ENCODE data around the gene CCDC34.

The CCDC34 gene, protein sequence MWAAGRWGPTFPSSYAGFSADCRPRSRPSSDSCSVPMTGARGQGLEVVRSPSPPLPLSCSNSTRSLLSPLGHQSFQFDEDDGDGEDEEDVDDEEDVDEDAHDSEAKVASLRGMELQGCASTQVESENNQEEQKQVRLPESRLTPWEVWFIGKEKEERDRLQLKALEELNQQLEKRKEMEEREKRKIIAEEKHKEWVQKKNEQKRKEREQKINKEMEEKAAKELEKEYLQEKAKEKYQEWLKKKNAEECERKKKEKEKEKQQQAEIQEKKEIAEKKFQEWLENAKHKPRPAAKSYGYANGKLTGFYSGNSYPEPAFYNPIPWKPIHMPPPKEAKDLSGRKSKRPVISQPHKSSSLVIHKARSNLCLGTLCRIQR

DNA sequence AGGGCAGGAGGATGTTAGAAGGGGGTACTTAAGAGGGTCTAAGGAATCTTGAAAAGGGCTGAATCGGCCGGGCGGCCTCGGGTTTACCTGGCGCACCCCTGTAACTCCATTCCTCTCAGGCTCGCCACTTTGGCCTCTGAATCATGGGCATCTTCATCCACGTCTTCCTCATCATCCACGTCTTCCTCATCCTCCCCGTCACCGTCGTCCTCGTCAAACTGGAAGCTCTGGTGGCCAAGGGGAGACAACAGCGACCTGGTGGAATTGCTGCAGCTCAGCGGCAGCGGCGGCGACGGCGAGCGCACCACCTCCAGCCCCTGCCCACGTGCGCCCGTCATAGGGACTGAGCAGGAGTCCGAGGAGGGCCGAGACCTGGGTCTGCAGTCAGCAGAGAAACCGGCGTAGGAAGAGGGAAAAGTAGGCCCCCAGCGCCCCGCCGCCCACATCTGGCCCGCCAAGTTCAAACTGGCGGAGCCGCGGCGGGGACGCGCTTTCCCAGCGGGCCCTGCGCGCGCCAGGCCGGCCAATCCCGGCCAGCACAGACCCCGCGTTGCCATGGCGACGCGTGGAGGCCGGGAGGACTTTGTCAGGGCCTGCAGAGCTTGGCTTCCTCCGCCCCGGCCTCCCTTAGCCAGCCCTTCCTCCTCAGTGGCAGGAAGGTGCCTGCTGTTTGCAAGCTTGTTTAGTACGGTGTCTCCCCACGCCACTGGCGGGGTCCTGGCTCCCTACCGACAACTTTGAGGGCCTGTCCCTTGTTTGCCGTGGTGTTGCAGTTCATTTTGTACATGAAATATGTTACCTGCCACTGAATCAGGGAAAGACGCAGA, at the start of gene CCDC34:
Gene CCDC34, minus strand, starts transcription at position 467 of the 827 bp plus-strand sequence. Its CDS starts 21 bp downstream, at position 446.
- peak within 1 kb of the TSS in 19 of 21 experiments; percentile 22 to 86 (median 65) for H3K27ac ChIP-seq
- H3K4me3 ChIP-seq = peak within 1 kb of the TSS; percentile 56 to 88 (median 76)

DNA sequence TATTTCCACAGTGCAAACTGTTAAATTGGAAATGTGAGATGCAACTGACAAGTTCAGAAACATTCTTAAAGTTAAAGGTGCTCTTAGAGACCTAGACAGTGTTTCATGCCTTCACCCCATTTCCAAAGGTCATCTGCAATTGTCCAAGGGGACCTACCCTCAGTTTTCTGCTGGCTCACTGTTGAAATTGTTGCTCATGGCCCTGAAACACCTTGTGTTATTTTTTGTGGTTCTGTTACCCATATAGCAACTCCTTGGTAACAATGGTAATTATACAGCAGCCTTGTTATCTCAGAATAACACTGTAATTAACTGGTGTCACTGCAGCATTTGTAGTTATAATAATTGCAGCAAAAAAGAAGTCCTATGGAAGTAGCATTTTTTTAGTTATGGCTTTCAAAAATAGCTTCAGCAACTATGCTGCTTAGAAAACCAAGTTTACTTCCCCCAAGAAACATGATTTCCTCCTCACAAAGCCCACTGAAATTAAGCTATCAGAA, 49.2 kb upstream of the CCDC34 start:
- Histone ChIP-seq H3K4me3 (no peak overlapping the region), H3K27ac (no peak overlapping the region)

DNA sequence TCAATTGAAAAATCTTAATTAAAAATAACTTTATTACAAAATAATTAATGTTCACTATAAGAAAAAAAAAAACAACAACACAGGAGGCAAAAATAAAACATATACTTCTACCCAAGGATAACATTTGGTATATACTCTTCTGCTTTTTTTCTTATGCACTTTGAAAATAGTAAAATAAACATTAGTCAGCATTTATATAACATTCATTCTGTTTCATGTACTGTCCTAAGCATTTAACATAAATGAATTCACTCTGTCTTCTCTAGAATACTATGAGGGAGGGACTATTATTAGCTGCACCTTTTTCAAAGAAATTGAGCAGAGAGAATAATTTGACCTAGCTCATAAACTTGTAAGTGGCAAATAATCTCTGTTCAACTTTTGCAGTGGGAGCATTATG, 48.3 kb upstream of the CCDC34 start:
- no peak overlapping the region for H3K27ac ChIP-seq
- no peak overlapping the region for H3K4me3 ChIP-seq

- Histone ChIP-seq H3K4me3 (no peak overlapping the region), H3K27ac (no peak overlapping the region)
Observed at GRCh38 chr11:27410272-27410671, 47.3 kb upstream of the CCDC34 start.

- Histone ChIP-seq H3K4me3 (no peak overlapping the region), H3K27ac (no peak overlapping the region)
Observed at GRCh38 chr11:27409742-27410141, 46.7 kb upstream of the CCDC34 start.

DNA sequence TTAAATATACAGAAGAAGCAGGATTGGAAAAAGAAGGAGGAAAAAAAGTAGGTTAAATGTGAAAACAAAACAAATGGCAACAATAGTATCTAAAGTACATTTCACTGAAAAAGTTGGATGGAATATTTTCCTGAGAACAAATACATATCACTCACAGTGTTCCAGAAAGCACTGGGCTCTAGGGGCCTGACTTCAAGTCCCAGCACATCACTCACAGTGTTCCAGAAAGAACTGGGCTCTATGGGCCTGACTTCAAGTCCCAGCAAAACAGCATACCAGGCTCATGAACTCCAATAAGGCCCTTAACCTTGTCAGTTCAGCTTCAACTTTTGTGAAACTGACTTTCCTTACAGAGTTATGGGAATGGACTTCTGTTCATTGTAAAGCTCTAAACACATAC, 46.0 kb upstream of the CCDC34 start:
- Histone ChIP-seq H3K27ac (peak overlapping the region in 2 of 21 experiments; percentile 17 to 51), H3K4me3 (no peak overlapping the region)

DNA sequence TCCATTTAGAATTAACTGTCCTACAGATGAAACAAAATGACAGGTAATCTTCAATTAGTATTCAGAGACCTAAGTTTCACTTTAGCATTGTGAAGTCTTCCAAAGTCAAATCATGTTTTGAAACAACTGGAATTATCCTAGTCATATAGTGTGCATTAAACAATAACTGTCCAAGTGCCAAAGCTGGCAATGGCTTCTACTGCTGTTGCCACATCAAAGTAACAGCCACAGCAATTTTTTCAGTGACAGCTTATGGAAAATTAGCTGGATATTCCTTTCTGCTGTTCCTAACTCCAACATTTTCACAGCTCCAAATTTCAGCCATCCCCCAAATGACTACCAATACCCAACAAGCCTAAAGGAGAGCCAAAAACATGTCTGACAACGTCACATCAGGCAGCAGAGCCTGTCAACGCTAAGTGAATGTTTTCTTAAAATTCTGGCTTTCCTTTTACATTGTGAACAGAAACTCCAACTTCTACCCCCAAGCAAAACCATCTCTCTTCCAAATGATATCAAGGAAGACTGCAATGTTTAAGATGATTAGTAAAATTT, 45.3 kb upstream of the CCDC34 start:
- Histone ChIP-seq H3K27ac (peak overlapping the region in 4 of 21 experiments; percentile 2 to 51 (median 22)), H3K4me3 (no peak overlapping the region)

DNA sequence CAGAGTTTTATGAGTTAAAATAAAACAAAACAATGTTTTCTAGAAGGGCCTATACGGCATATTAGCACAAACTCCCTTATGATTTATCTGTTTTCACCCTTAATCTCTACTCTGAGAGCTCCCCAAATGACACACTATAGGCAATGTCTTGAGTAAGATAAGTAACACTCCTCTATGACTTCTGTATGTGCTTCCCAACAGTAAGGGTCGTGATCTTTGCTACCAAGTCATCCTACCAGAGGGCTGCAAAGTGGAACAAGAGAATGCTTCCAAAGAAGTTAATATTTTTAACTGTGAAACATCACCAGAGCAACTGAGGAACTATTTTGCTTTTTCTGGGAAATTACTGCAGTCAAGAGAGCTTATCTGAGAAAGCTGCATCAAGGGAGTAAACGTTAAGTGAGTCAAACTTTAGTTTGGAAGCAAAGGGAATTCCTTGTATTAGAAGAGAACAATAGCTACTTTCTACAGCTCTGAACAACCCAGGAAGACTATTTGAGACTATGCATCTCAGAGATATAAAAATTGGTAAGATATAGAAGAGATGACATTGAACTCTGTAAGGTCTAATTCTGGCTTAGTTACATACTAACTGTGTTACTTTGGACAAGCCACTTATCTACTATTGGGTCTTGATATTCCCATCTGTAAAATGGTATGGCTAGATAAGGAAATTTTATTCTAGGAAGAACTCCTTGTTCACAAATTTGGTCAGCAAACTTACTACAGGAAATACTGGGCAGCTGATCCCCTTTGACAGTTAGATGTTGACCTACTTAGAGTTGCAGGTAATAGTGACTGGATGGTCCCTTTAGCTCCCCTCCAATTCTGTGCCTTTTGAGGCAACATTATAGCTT, 43.7 kb upstream of the CCDC34 start:
- H3K27ac ChIP-seq = peak overlapping the region in 1 of 21 experiments; percentile 32
- H3K4me3 ChIP-seq = no peak overlapping the region

DNA sequence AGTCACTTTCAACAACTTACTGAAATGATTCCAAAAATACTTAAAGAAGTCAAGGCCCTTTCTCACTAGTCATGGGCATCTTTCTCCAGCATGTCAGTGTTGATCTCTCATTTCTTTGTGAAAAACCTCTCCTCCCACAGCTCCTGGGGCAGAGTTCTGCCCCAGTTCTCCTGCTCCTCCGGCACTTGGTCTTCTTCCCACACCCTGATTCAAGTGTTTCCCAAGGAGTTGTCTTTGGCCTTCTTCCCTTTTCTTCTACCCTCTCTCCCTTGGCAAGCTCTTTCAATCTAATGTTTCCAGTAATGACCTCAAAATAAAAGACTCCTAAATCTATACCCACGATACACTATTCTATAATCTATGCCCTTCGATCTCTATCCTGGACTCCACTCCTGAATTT, 42.1 kb upstream of the CCDC34 start:
- peak overlapping the region in 3 of 21 experiments; percentile 32 to 50 (median 37) for H3K27ac ChIP-seq

GRCh38 chr11:27404427-27404826, 41.4 kb upstream of the CCDC34 start:
- no peak overlapping the region for H3K4me3 ChIP-seq
- peak overlapping the region in 3 of 21 experiments; percentile 14 to 50 (median 37) for H3K27ac ChIP-seq

More for the DNA sequence above, 42.1 kb upstream of the CCDC34 start:
- H3K4me3 ChIP-seq = no peak overlapping the region

DNA sequence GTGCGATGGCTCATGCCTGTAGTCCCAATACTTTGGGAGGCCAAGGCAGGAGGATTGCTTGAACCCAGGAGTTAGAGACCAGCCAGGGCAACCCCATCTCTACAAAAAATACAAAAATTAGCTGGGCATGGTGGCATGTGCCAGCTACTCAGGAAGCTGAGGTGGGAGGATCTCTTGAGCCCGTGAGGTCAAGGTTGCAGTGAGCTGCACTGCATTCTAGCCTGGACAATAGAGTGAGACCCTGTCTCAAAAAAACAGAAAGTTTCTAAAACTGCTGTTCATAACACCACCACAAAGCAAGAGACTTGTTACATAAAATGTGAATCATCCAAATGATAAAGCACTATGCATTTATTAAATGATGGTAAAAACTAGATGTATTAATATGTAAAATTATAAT, 40.2 kb upstream of the CCDC34 start:
- peak overlapping the region in 1 of 21 experiments; percentile 15 for H3K27ac ChIP-seq
- H3K4me3 ChIP-seq = no peak overlapping the region

- H3K4me3 ChIP-seq = no peak overlapping the region
- H3K27ac ChIP-seq = peak overlapping the region in 1 of 21 experiments; percentile 15
Observed at GRCh38 chr11:27402450-27402849, 39.4 kb upstream of the CCDC34 start.

GRCh38 chr11:27401833-27402316, 38.9 kb upstream of the CCDC34 start:
- Histone ChIP-seq H3K27ac (no peak overlapping the region), H3K4me3 (no peak overlapping the region)

GRCh38 chr11:27401280-27401832, 38.3 kb upstream of the CCDC34 start:
- H3K27ac ChIP-seq = no peak overlapping the region
- H3K4me3 ChIP-seq = no peak overlapping the region

DNA sequence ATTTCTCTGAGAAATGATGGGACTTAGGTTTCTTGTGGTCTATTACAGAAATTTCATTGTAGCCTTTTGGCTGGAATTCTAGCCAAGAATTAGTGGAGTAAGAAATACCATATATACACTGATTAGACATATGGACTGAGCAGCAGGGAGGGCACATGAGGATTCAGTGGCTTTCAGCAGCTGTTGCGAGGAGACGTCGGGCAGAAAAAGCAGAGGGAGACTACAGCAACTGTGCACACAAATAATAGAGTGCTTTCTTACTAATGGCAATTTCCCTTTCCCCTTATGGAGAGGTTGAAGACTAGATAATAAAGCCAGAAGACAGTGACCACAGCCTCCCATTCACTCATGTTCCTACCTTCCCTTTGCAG, 35.4 kb upstream of the CCDC34 start:
- Histone ChIP-seq H3K4me3 (no peak overlapping the region), H3K27ac (peak overlapping the region in 1 of 21 experiments; percentile 13)

GRCh38 chr11:27397624-27398399, 34.8 kb upstream of the CCDC34 start:
- no peak overlapping the region for H3K4me3 ChIP-seq
- peak overlapping the region in 2 of 21 experiments; percentile 22 to 61 for H3K27ac ChIP-seq

DNA sequence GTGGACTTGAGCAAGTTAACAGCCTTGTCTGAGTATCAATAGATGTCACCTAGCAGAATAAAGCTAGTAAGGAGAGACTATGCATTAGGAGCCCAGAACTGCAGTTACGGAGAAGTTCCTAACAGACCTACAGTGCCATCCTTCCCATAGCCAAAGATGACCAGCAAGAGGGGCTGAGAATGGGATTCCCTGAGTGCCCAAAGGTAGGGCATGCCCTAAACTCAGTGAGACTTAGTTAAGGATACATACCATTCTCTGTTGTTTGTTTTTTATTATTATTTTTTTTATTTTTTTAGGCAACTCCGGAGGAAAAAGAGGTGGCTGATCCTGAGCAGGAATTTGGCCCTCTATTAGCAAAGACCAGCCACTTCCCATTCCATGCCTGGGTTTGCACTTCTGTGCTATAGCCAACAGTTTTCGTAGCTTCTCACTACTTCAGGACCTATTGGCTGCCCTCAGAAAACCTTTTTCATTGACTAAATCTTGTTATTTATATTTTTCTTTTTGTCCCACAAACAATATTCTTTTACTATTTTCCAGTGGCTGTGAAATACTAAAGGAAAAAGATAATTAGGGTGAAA, 33.3 kb upstream of the CCDC34 start:
- Histone ChIP-seq H3K27ac (peak overlapping the region in 8 of 21 experiments; percentile 2 to 65 (median 21)), H3K4me3 (no peak overlapping the region)

Data from skin epidermis (tissue), 12 donors.